Astrocyte (in vitro differentiated cells and primary cell): ENCODE measurements around the gene HSPE1. TPM values are rescaled to one million over a fixed set of nuclear protein-coding genes. Genes with fewer than 3 reads are reported as not detected.

Source experiments
- DNase-seq: peaks from one replicate; pipeline ENCODE4 v3.0.0-alpha.2; 2010; ENCODE audit warnings: low read depth
- FAIRE-seq: peaks from 2 replicates; lab custom pipeline; 2011; peaks lifted over from hg19 to GRCh38; lab: Jason Lieb, UNC
- H2AFZ ChIP-seq: 2 replicates; pipeline ENCODE4 v1.6.0; 2012; ENCODE audit warnings: low read depth, low read length, inconsistent platforms
- H3K27ac ChIP-seq: 2 replicates; pipeline ENCODE4 v1.5.1; 2011; ENCODE audit warnings: low read depth, low read length, inconsistent platforms
- H3K27me3 ChIP-seq: 2 replicates; pipeline ENCODE4 v1.6.0; 2011; ENCODE audit warnings: low read length, inconsistent platforms; ENCODE audit not compliant: insufficient read depth
- H3K36me3 ChIP-seq: 2 replicates; pipeline ENCODE4 v1.5.1; 2011; ENCODE audit warnings: low read length, inconsistent platforms; ENCODE audit not compliant: insufficient read depth
- H3K4me1 ChIP-seq: 2 replicates; pipeline ENCODE4 v1.5.1; 2011; ENCODE audit warnings: low read length, inconsistent platforms; ENCODE audit not compliant: insufficient read depth
- H3K4me2 ChIP-seq: 2 replicates; pipeline ENCODE4 v1.6.0; 2012; ENCODE audit warnings: low read length, inconsistent platforms
- H3K4me3 ChIP-seq: 2 replicates; pipeline ENCODE4 v1.5.1; 2011; ENCODE audit warnings: low read depth, mild to moderate bottlenecking, low read length, inconsistent platforms; ENCODE audit not compliant: insufficient read depth
- H3K79me2 ChIP-seq: 2 replicates; pipeline ENCODE4 v1.6.0; 2012; ENCODE audit warnings: mild to moderate bottlenecking, low read length, inconsistent platforms; ENCODE audit not compliant: insufficient read depth
- H3K9ac ChIP-seq: 2 replicates; pipeline ENCODE4 v1.6.0; 2012; ENCODE audit warnings: mild to moderate bottlenecking, low read length, inconsistent platforms
- H3K9me3 ChIP-seq: 2 replicates; pipeline ENCODE4 v1.5.1; 2012; ENCODE audit warnings: low read depth, mild to moderate bottlenecking, low read length, inconsistent platforms; ENCODE audit not compliant: insufficient read depth
- H4K20me1 ChIP-seq: 2 replicates; pipeline ENCODE4 v1.6.0; 2012; ENCODE audit warnings: low read length, inconsistent platforms; ENCODE audit not compliant: insufficient read depth
- H3K27ac Mint-ChIP-seq: one replicate; pipeline ENCODE4 v1.8.0; 2021; ENCODE audit warnings: mild to moderate bottlenecking, mixed read lengths; ENCODE audit not compliant: unreplicated experiment
- H3K27me3 Mint-ChIP-seq: one replicate; pipeline ENCODE4 v1.8.0; 2021; ENCODE audit warnings: low read depth, mixed read lengths; ENCODE audit not compliant: unreplicated experiment
- H3K36me3 Mint-ChIP-seq: one replicate; pipeline ENCODE4 v1.8.0; 2021; ENCODE audit warnings: low read depth, mixed read lengths; ENCODE audit not compliant: unreplicated experiment
- H3K4me1 Mint-ChIP-seq: one replicate; pipeline ENCODE4 v1.8.0; 2021; ENCODE audit warnings: low read depth, mixed read lengths; ENCODE audit not compliant: unreplicated experiment
- H3K4me3 Mint-ChIP-seq: one replicate; pipeline ENCODE4 v1.8.0; 2021; ENCODE audit warnings: mild to moderate bottlenecking, moderate library complexity, mixed read lengths; ENCODE audit not compliant: unreplicated experiment
- H3K9me3 Mint-ChIP-seq: one replicate; pipeline ENCODE4 v1.8.0; 2021; ENCODE audit warnings: mild to moderate bottlenecking, mixed read lengths; ENCODE audit not compliant: unreplicated experiment
- EZH2 ChIP-seq: IDR thresholded peaks from 2 replicates; pipeline ENCODE4 v1.6.1; 2012; ENCODE audit warnings: mild to moderate bottlenecking, low read length, inconsistent platforms; ENCODE audit not compliant: insufficient read depth
- total RNA-seq: library from RNA; stranded (reverse); gene quantifications from 2 replicates; pipeline ENCODE4 v1.2.1, GENCODE V29; 2021
- TF ChIP-seq, protein P1 (sequence below): IDR thresholded peaks from 2 replicates; pipeline ENCODE4 v1.5.1; 2011; ENCODE audit warnings: low read depth, mild to moderate bottlenecking, inconsistent platforms, low read length, moderate library complexity; ENCODE audit not compliant: insufficient read depth

HSPE1 gene
- total RNA-seq, 1 donor from 2014 or later: 139 TPM

DNA sequence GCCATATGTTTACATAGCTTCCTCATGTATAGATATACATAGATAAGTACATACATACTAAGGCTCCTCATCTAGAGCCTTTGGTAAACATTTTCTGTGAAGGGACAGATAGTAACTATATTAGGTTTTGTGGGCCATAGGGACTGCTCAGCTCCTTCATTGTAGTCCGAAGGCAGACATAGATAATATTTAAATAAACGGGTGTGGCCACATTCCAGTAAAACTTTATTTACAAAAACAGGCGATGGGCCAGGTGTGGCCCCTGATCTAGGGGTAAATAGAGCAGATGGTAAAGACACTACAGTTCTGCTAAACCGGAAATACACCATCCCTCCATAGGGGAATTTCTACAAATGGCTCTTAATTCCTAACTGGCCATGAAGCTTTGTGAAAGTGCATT is 39.5 kb upstream of the HSPE1 start:
- H3K4me1 Mint-ChIP-seq: peaks cover 16% of the 10 kb centered on the region
- no peaks in the 10 kb centered on the region for H3K27me3 Mint-ChIP-seq
- no peak overlapping the region for H3K4me3 Mint-ChIP-seq
- Histone ChIP-seq H3K9ac (no peak overlapping the region), H3K4me1 (no peaks in the 10 kb centered on the region), H3K4me2 (no peak overlapping the region), H2AFZ (no peak overlapping the region), H3K9me3 (no peaks in the 10 kb centered on the region), H3K36me3 (peaks cover 13% of the 10 kb centered on the region), H3K27ac (no peak overlapping the region), H3K27me3 (no peaks in the 10 kb centered on the region), H3K79me2 (peaks cover 67% of the 10 kb centered on the region), H3K4me3 (no peak overlapping the region), H4K20me1 (peaks cover 66% of the 10 kb centered on the region)
- DNase-seq: no peak
- FAIRE-seq: no peak
- H3K27ac Mint-ChIP-seq: no peak overlapping the region
- no peaks in the 10 kb centered on the region for H3K9me3 Mint-ChIP-seq
- H3K36me3 Mint-ChIP-seq: no peaks in the 10 kb centered on the region
- no peak for TF ChIP-seq EZH2
- TF ChIP-seq, protein P1, sequence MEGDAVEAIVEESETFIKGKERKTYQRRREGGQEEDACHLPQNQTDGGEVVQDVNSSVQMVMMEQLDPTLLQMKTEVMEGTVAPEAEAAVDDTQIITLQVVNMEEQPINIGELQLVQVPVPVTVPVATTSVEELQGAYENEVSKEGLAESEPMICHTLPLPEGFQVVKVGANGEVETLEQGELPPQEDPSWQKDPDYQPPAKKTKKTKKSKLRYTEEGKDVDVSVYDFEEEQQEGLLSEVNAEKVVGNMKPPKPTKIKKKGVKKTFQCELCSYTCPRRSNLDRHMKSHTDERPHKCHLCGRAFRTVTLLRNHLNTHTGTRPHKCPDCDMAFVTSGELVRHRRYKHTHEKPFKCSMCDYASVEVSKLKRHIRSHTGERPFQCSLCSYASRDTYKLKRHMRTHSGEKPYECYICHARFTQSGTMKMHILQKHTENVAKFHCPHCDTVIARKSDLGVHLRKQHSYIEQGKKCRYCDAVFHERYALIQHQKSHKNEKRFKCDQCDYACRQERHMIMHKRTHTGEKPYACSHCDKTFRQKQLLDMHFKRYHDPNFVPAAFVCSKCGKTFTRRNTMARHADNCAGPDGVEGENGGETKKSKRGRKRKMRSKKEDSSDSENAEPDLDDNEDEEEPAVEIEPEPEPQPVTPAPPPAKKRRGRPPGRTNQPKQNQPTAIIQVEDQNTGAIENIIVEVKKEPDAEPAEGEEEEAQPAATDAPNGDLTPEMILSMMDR: no peak

- Mint-ChIP-seq H3K4me1 (peaks cover 13% of the 10 kb centered on the region), H3K27me3 (no peaks in the 10 kb centered on the region), H3K9me3 (no peaks in the 10 kb centered on the region), H3K27ac (no peak overlapping the region), H3K36me3 (peaks cover under 1% of the 10 kb centered on the region), H3K4me3 (no peak overlapping the region)
- Histone ChIP-seq H3K36me3 (peaks cover 16% of the 10 kb centered on the region), H3K4me1 (no peaks in the 10 kb centered on the region), H3K9me3 (no peaks in the 10 kb centered on the region), H3K9ac (no peak overlapping the region), H3K27me3 (no peaks in the 10 kb centered on the region), H4K20me1 (peaks cover 65% of the 10 kb centered on the region), H2AFZ (no peak overlapping the region), H3K4me3 (no peak overlapping the region), H3K4me2 (no peak overlapping the region), H3K27ac (no peak overlapping the region), H3K79me2 (peaks cover 63% of the 10 kb centered on the region)
- TF ChIP-seq, protein P1: no peak
- no peak for TF ChIP-seq EZH2
- FAIRE-seq (no peak), DNase-seq (peak; percentile 13)
Measured at GRCh38 chr2:197461057-197461456, 39.1 kb upstream of the HSPE1 start.

DNA sequence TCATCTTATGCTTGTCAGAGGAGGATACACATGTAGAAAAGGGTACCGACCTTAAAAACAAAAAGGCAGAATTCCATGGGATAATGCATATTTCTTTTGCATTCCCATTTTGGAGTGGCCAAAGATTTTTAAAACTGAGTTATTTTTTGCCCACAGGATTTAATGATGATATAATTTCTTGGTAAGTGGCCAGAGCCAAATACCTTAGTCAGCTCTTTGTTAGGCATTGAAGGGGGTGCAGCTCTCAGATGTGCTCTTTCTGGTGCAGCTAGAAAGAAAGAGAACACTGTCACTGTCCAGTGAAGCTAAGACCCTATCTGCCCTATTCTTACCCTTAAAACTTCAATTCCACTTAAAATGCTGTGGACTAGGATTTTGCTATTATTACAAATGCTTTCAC is 36.0 kb upstream of the HSPE1 start:
- Histone ChIP-seq H3K9me3 (no peaks in the 10 kb centered on the region), H3K27ac (no peak overlapping the region), H3K4me1 (no peaks in the 10 kb centered on the region), H3K79me2 (peaks cover 48% of the 10 kb centered on the region), H3K4me3 (no peak overlapping the region), H3K27me3 (no peaks in the 10 kb centered on the region), H4K20me1 (peaks cover 49% of the 10 kb centered on the region), H3K9ac (no peak overlapping the region), H3K36me3 (peaks cover 34% of the 10 kb centered on the region), H2AFZ (no peak overlapping the region), H3K4me2 (peak overlapping the region; percentile 7)
- peak; percentile 30 for DNase-seq
- Mint-ChIP-seq H3K27ac (no peak overlapping the region), H3K9me3 (no peaks in the 10 kb centered on the region), H3K4me1 (peaks cover 8% of the 10 kb centered on the region), H3K4me3 (no peak overlapping the region), H3K27me3 (no peaks in the 10 kb centered on the region), H3K36me3 (peaks cover 6% of the 10 kb centered on the region)
- no peak for TF ChIP-seq EZH2
- TF ChIP-seq, protein P1: no peak
- no peak for FAIRE-seq
